Measurements from ENCODE around the gene CLEC1B.

GRCh38 chr12:9960590-9960989 lies 38.3 kb downstream of the CLEC1B start:
- TF ChIP-seq CTCF (IDR thresholded peaks at IDR 0.05): no peak
- no peak for TF ChIP-seq POLR2A (IDR thresholded peaks at IDR 0.05)

Measured in upper lobe of left lung (tissue), 4 donors.